ENCODE measurements around the gene C14orf132.

C14orf132 gene

DNA sequence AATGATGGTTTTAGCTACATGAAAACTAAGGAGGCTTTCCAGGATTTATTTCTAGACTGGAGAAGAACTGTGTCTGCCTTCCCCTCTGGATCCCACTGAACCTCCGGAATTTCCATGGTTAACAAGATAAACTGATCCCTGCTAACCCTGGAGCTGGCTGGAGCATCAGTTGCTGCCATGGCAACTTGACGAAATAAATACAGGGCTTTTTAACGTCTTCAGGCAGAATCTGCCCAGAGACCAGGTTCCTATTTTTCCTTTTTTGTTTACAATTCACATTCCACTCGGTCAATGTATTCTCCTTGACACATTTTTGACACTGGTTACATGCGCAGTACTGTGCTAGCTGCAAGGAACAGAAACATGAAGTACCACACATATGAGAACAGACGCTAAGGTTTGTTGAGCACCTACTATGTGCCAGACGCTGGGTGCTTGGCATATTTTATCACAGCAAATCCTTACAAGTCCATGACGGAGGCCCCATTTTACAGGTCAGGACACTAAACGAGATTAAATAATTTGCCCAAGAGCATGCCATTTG, 1.7 kb downstream of the C14orf132 start:
- DNase-seq = no peak

DNA sequence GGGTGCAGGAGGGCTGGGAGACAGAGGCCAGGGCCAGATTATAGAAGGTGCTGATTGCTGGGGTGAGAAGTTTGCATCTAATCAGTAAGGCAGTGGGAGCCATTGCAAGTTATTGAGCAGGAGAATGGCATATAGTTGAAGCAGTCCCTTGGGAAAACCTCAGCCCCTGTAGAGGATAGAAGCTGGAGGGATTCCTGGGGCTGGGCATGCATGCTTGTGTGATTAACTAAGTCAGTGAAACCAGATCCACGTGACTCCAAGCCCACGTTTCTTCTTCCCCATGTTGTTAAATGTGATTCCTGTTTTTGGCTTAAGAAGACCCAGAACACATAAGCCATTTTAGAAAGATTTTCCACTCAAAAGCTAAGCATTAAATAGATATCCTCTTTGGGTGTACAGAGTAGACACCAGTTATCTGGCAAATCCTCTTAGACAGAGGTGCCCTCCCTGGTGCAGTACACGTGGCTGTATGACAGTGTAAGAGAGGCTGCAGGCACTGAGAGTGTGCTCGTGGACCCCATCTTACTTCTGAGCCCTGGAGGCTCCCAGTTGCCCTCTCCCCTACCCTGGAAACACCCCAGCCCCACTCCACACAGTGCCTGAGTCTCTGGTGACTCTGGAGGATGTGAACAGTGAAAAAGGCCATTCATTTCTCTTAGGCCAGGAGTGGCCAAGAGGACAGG, 3.2 kb downstream of the C14orf132 start:
- DNase-seq = no peak

DNA sequence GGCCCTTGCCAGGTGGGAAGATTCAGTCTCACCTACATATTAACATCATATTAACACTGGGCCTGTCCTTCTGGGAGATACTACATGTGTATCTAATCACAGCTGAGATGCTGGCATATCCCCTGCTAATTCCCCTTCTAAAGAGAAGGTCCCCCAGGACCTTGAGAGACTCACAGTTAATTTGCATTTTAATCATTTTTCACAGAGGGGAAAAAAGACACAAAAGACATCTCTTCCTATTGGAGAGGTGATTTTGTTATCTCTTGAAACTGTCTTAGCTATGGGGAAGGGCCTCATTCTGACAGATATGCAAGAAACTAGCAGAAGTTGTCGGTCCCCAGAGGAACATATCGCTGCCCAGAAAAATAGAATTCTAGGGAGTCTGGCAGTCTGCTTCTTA, 7.5 kb downstream of the C14orf132 start:
- no peak for DNase-seq

DNA sequence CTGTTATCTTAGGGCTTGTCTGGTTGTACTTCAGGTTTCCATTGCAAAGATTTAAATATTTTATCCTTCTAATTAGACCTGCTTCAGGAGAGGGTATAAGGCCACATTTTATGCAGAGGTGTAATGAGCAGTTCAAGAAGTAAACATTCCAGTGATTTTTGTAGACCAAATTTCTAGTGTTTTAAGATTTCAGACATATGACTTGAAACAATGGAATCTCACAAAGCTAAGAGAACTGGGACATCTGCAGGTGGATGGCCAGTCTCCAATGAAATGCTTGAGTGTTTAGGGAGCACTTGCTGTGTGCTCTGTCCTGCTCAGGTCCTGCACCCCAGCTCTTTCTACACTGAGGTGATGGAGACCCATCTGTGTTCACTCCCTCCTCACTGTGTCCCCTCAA, 7.9 kb downstream of the C14orf132 start:
- no peak for DNase-seq

DNA sequence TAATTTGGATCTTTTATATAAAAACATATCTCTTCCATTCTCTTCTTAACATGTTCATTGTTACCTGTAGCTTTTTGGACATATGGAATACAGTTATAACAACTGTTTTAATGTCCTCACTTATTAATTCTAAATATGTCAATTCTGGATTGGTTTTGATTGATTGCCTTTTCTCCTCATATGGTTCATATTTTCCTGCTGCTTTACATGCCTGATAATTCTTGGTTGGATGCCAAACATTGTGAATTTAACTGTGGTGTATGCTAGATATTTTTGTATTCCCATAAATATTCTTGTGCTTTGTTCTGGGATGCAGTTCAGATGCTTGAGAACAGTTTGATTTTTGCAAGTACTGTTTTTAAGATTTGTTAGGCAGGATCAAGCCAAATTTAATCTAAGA, 10.8 kb downstream of the C14orf132 start:
- DNase-seq = no peak

DNA sequence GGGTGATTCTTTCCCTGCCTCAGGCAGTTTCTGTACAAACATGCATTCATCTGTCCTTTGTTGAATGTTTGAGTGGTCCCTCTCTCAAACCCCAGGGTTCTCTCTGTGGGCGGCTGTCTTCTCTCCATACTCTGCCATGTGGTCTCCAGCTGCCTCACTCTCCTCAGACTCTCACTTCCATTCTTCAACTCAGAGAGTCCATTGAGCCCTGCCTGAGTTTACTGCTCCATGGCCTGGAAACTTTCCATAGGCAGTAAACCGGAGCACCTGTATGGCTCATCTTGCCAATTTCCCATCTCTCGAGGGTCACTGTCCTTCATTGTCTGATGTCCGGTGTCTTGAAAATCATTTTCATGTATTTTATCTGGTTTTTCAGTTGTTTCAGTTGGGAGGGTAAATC, 11.3 kb downstream of the C14orf132 start:
- no peak for DNase-seq

DNA sequence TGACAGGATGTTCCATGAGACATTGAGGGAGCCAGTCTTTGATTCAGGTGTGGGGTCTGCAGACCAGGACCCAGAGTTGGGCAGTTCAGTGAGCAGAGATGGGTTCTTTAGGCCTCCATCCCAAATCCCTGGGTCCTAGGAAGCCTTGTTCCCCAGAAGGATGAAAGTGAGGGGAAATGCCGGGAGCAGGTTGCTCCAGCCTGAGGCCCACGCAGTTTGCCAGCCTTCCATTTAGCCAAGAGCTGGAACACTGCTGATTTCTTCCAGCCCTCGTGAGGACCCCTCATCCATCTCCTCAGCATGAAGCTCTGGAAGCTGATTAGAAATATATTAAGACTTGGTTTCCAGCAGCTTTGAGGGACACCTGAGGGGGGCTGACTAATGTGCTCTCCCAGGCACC, 12.1 kb downstream of the C14orf132 start:
- no peak for DNase-seq

DNA sequence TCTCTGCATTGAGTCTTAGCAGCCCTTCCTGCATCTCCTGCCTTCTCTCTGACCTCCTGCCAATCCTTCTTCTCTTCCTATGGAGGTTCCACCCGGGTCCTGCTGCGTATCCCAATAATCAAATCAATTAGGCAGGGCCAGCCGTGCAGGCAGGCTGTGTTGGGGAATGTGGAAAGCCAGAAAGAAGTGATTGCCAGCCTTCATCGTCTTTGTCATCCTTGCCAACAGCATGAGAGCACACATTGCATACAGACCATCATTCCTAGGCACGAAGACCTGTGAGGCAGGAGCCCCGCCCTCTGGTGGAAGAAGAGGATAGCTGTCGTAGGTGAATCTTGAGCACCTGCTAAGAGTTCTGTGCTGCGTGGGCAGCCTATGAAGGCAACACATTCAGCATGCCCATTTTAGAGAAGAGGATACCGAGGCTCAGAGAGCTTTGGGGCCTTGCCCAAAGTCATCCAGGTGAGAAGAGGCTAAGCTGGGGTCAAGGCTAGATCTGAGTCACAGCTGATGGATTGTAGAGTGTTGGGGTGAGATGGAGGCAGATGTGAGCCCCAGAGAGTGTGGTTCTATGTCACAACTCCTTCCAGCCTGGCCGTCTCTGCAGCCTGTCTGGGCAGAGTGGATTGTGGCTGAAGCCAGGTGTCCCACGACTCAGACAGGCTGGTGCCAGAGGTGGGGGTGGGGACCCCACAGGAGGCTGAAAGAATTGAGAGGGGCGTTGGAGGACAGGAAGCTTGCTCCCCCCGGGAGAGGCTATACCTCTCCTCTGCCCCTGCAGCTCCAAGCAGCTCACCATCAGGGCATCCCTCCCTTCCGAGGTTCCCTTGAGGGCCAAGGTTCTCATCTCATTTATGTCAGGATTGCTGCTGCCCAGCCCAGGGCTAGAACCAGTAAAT, 12.7 kb downstream of the C14orf132 start:
- no peak for DNase-seq

DNA sequence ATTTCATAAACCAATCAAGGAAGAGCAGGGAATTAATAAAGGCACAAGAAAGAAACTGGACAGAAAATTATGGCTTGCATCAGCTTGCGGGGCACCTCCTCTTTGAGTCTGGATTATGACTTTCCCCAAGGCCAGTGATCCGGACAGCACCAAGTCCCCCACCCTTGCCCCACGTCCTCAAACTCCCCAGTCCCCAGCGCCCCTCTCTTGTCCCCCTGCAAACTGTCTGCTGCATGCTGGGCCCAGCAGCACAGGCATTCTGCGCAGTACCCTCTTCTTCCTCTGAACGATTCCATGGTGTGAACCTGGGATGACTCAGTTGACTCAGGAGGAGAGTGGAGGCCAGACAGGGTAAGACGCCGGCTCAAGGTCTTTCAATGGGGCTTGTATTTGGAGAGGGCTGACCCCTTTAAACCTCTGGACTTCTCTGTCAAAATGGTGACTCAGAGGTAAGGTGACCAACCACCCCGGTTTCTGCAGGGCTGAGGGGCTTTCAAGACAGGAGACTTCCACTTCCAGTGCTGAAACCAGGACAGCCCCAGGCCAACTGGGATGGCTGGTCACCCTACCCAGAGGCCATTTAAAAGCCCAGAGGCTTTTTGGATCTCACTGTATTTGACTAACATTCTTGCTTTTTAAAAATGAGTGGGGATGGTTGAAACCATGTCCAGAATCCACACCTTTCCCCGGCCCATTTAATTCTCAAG, 13.5 kb downstream of the C14orf132 start:
- no peak for DNase-seq

DNA sequence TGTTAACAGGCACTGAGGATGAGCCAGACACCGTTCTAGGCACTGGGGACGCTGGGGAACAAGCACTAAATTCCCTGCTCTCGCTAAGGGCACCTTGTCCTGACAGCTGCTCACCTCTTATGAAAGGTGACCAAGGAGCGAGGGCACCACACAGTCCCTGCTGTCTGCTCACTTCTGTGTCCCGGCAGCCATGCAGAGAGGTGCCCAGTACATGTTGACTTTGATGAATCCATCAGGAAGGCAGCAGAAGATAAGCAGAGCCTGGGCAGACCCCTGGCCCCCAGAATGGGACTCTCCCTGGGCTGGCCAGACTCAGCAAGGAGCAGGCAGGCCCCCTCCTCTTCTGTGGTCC, 14.1 kb downstream of the C14orf132 start:
- DNase-seq = no peak

DNA sequence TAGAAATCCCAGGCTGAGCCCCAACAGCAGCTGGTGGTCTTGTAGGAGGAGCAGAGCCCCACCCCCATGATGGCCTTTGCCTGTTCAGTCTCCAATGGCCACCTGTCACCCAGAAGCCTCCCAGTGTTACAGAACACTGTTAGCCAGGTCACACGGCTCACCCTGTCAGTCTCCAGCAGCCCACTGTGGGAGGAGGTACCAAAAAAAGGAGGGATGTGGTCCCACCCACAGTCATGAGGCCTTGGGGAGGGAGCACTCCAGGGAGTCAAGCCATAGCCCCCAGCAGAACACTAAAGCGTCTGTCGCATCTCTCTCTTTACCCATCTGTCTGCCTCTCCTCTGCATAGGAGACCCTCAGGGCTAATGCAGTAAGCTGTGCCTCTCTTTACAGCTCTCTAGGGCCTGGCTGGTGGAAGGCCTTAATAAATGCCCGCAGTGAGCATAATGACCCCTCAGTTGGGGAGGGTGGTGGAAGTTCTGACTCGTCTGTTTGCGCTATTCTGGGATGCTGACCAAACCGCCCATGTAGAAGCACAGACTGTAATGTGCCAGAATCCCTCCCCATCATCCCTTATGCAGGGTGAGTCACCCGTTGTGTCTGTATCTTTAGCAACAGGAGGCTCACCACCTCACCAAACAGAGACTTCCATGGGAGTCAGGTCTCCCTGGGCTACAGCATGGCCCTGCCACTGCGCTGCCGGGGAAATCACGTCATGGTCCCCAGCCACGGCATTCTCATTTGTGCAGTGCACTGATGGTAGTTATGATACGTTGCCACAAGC, 14.6 kb downstream of the C14orf132 start:
- peak; percentile 39 to 62 for DNase-seq

DNA sequence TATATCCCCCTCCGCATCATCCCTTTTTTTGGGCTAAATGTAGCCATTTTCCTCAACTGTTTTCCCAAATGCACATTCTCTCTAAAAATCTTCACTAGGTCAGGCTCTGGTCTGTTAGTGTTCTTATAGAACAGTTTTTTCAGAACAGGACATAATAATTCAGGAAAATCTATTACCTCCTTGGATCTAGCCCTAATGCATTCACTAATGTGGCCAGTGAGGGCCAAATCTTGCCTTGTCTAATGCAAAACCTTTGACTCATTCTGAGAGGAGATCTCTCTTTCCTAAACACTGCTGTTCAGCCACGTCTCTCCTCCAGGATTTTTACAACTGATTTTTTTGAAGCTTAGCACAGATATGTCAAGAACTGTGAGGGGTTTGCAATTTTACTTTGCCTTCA, 15.5 kb downstream of the C14orf132 start:
- DNase-seq = no peak

DNA sequence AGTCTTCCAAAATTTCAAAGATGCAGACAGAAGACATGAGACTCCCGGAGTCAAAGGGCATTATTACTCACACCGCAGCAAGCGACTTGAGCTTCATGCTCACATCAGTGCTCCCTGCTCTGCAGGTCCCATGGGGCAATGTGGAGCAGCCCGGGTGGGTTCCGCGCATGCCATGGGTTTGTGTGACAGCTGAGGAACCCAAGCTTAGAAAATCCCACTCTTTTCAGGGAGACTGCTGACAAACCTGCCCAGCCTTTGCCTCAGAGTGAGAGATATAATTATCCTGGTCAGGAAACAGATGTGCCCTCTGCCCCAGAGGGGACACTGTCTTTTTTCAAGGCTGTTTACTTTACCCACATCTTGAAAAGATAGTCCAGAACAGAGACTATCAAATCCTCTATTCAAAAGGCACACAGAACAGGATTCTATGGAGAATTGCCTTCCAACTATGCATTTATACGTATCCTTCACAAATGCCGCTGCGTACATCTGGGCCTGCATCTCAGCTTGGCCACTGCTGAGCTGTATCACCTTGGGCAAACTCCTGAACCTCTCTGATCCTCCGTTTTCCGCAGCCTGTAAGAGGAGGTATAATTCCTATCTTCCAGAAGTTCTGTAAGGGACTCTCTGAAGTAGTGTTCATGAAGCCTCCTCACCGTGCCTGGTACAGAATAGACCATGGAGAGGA, 16.0 kb downstream of the C14orf132 start:
- no peak for DNase-seq

DNA sequence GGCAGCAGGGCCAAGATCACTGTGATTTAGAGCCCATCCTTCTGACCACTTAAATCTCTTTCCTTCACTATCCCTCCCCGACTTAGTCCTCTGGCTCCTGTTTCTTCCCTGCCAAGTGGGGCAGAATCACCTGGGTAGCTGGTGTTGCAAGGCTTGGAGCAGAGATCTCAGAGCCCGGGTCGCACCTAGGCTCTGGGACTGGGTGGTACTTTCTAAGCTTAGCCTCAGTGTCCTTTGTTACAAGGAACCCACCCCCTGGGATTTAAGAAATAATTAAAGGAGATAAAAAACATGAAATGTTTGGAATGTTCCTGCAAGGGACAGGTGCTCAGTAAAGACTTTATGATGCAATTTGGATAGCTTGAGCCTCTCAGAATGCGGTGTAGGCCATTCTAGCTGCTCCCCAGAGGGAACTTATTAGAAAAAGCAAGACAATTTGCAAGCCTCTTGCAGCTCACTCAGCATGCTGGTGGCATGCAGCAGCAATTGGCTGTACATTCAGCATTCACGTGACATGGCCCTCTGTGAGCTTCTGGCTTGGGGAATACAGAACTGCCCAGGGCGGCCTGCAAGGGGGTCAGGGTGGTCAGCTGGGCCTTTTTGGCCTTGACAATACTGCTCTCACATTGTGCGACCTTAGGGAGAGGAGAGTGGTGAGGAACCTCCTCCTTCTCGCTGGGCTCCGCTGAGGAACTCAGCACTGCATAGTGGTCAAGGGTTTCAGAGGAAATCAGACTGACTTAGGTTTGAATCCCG, 16.8 kb downstream of the C14orf132 start:
- no peak for DNase-seq

DNA sequence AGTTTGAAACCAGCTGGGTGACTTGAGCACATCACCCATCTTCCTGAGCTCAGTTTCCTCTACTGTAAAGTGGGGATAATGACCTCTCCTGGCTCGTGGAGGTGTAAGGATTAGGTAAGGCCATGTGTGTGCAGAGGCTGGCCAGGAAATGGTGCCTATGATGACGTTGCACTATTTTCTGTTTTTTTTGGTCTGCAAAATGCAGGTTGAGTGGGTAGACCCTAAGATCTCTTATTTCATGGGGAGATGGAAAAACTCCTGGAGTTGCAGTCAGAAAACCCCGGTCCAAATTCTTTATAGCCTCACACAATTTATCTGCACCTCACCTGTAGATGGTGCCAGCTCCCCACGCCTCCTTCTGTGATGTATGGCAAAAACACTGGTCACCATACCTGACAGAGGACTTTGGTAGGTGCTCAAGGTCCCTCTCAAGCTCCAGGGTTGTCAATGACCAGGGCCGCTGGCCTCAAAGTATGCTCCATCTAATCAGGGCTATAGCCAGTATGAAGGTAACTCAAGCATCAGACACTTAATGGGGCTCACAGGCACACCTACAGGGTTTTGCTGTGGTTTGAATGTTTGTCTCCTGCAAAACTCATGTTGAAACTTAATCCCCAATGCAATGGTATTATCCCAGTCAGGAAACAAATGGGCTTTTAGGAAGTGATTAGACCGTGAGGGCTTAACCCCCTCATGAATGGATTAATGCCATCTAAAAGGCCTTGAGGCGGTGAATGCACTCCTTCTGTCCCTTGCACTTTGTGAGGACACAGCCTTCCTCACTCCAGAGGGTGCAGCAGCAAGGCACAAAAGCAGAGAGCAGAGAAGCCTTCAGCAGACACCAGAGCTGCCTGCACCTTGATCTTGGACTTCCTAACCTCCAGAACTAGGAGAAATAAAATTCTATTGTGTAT, 17.6 kb downstream of the C14orf132 start:
- DNase-seq = no peak

DNA sequence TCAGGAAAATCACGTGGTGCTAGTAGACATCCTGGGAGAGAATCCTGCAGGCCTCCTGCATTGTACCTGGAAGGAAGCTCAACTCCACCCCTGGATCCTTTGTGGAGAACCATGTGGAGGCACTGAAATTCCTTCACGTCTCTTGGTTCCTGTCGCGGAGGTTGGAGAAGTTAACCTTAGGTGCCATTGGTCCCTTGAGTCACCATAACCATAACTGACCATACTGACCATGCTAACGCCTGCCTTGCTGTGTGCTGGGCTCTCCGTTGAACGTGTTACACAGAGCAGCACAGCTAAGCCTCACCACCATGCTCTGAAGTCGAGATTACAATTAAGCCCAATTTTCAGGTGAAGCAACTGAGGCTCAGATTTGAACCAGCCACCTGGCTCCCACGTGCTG, 18.6 kb downstream of the C14orf132 start:
- no peak for DNase-seq

DNA sequence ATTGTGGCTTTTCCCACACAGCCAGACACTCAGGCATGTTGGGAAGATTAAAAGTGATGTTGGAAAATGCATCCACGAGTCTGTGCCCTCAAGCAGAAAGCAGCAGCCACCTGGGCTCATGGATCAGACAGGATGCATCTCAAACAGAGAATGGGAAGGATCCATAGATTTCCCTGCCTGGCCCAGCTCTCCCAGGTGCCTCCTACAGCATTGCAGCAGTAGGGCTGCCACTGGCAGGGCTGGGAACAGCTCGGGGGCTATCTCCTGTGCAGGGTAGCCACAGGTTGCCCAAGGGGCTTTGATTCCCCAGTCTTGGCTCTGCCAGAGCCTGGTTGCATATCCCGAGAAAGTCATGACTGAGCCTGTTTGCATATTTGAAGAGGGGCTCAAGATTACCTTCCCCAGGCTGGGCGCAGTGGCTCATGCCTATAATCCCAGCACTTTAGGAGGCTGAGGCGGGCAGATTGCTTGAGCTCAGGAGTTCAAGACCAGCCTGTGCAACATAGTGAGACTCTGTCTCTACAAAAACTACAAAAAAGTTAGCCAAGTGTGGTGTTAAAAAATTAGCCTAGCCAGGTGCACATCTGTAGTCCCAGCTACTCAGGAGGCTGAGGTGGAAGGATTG, 19.5 kb downstream of the C14orf132 start:
- no peak for DNase-seq

DNA sequence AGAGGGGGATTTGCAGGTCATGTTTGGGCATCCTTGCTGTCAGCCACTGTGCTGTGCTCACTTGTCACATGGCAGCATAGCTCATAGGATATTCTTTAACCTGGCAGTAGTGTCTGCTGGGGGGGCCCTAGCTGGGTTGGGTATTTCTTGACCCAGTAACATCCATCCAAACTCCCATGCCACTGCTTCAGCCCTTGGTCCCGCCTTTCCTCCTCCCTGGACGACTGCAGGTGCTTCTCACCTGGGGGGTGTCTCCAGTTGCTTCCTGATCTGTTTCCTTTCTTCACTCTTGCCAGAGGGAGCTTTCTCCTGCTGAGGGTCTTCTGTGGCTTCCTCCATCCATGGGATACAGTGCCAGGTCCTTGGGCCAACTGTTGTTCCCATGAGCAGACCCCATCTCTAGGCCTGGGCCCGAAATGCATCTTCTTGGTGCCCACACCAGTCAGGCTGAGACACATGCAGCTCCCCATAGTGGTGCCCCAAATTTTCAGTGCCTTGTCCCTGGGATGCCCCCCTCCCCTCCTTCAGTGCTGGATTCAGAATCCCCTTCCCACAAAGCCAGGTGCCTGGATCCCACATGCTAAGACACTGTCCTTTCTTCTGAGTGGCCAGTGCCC, 20.5 kb downstream of the C14orf132 start:
- DNase-seq = no peak
